Measurements from ENCODE around the gene OR2V1.

DNA sequence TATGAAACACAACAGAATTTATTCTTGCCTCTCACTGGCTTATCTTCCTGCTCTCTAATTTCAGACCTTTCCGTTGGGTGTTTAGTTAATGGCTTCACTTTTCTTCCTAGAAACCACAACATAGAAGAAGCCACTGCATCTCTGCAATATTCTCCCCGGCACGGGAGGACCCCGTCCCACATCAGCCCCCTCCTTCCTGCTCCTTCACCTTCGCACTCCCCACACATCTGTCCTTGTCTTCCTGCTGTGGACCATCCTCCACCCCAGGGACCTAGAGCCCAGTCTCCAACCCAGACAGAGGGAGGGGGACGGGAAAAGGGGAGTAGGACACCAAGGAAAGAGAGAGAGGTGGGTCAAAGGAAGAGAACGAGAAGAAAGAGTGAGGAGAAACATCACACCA is 1.4 kb downstream of the OR2V1 start:
- TF ChIP-seq, protein P1, sequence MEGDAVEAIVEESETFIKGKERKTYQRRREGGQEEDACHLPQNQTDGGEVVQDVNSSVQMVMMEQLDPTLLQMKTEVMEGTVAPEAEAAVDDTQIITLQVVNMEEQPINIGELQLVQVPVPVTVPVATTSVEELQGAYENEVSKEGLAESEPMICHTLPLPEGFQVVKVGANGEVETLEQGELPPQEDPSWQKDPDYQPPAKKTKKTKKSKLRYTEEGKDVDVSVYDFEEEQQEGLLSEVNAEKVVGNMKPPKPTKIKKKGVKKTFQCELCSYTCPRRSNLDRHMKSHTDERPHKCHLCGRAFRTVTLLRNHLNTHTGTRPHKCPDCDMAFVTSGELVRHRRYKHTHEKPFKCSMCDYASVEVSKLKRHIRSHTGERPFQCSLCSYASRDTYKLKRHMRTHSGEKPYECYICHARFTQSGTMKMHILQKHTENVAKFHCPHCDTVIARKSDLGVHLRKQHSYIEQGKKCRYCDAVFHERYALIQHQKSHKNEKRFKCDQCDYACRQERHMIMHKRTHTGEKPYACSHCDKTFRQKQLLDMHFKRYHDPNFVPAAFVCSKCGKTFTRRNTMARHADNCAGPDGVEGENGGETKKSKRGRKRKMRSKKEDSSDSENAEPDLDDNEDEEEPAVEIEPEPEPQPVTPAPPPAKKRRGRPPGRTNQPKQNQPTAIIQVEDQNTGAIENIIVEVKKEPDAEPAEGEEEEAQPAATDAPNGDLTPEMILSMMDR (IDR thresholded peaks at IDR 0.05 in 4 of 5, conservative IDR thresholded peaks at IDR 0.05 in 1 of 5): no peak
- no peak for TF ChIP-seq POLR2A (IDR thresholded peaks at IDR 0.05)
